ENCODE data around the gene DCLK3. TPM values are rescaled to one million over a fixed set of nuclear protein-coding genes. Genes with fewer than 3 reads are reported as not detected.

Gene DCLK3
- total RNA-seq, 1 experiment from 2014 or later: 1.4 TPM

DNA sequence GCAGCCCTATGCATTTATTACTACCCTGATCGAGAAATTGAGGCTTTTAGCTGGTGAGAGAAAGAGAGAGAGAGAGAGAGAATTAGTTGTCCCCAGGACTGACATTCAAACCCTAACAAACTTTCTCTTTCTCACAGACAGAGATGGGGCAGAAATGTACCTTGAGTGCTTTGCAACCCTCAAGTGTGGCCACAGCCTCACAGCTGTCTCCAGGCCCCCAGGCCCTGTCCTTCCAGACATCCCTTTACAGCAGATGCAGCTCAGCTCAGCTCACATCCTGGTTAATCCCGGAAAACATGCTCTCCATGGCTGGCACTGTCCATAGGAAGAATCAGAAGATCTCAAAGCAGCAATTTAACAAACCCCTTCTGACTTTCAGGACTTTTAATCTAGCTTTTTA lies 67.6 kb downstream of the DCLK3 start:
- H3K4me2 ChIP-seq (ENCODE audit: insufficient read depth, insufficient read length, low read length): no peak overlapping the region
- H3K79me1 ChIP-seq (ENCODE audit: insufficient read depth, low read depth, low read length, poor library complexity, severe bottlenecking): no peaks in the 10 kb centered on the region
- H3K18ac ChIP-seq (ENCODE audit: insufficient read length, low read depth, low read length): no peak overlapping the region
- H4K8ac ChIP-seq (replicated peaks; ENCODE audit: insufficient read length, low read depth, low read length): no peak overlapping the region
- H2BK5ac ChIP-seq (ENCODE audit: insufficient read length, low read length): no peak overlapping the region
- no peak overlapping the region for H3K23ac ChIP-seq (ENCODE audit: insufficient read length, low read depth, low read length)
- no peak overlapping the region for H2AFZ ChIP-seq (ENCODE audit: low read length)
- no peak overlapping the region for H2BK20ac ChIP-seq (ENCODE audit: low read depth, low read length, poor library complexity, severe bottlenecking)
- Mint-ChIP-seq H3K4me1 (peaks cover 32 to 44% of the 10 kb centered on the region in 2 experiments), H3K9me3 (peaks cover 12 to 18% of the 10 kb centered on the region in 2 experiments; a peak in 4 of 5 replicates), H3K27me3 (ENCODE audit: low read depth) (no peaks in the 10 kb centered on the region; the same call in 1 of the 2 replicates), H3K4me3 (no peak overlapping the region), H3K27ac (no peak overlapping the region), H3K36me3 (ENCODE audit: insufficient read depth in 1 of 3, low read depth in 3 of 3) (peaks cover 0 to 10% (median 4%) of the 10 kb centered on the region in 3 experiments; a peak in 6 of 7 replicates)
- H4K5ac ChIP-seq (ENCODE audit: insufficient read length, low read depth, low read length): no peak overlapping the region
- DNase-seq: no peak
- no peak overlapping the region for H3T11ph ChIP-seq (ENCODE audit: low read length)
- peaks cover 2% of the 10 kb centered on the region; the same call in 1 of the 2 replicates for H3K4me1 ChIP-seq (ENCODE audit: insufficient read depth, low read length)
- H2BK12ac ChIP-seq (ENCODE audit: insufficient read length, low read depth, low read length): no peak overlapping the region
- H3K27ac ChIP-seq (ENCODE audit: insufficient read length, low read depth, low read length): no peak overlapping the region
- no peak overlapping the region for H3K9ac ChIP-seq (ENCODE audit: extremely low read depth, insufficient read length, low read length)
- no peaks in the 10 kb centered on the region for H3K79me2 ChIP-seq (ENCODE audit: insufficient read depth, low read length)
- H4K91ac ChIP-seq (ENCODE audit: insufficient read length, low read depth, low read length): no peak overlapping the region
- H3K4ac ChIP-seq (ENCODE audit: low read depth, low read length): no peak overlapping the region
- no peak overlapping the region for H2AK5ac ChIP-seq (ENCODE audit: insufficient read length, low read length)
- no peak overlapping the region for H3K14ac ChIP-seq (ENCODE audit: insufficient read depth, low read length)
- no peak overlapping the region for H2BK15ac ChIP-seq (ENCODE audit: low read depth, low read length)
- TF ChIP-seq, protein P1, sequence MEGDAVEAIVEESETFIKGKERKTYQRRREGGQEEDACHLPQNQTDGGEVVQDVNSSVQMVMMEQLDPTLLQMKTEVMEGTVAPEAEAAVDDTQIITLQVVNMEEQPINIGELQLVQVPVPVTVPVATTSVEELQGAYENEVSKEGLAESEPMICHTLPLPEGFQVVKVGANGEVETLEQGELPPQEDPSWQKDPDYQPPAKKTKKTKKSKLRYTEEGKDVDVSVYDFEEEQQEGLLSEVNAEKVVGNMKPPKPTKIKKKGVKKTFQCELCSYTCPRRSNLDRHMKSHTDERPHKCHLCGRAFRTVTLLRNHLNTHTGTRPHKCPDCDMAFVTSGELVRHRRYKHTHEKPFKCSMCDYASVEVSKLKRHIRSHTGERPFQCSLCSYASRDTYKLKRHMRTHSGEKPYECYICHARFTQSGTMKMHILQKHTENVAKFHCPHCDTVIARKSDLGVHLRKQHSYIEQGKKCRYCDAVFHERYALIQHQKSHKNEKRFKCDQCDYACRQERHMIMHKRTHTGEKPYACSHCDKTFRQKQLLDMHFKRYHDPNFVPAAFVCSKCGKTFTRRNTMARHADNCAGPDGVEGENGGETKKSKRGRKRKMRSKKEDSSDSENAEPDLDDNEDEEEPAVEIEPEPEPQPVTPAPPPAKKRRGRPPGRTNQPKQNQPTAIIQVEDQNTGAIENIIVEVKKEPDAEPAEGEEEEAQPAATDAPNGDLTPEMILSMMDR (conservative IDR thresholded peaks at IDR 0.05): no peak
- no peaks in the 10 kb centered on the region for H3K27me3 ChIP-seq (ENCODE audit: insufficient read depth, low read length)
- no peak overlapping the region for H3K56ac ChIP-seq (ENCODE audit: insufficient read length, low read depth, low read length)
- H2BK120ac ChIP-seq (ENCODE audit: low read depth, low read length, poor library complexity, severe bottlenecking): no peak overlapping the region
- no peaks in the 10 kb centered on the region for H4K20me1 ChIP-seq (ENCODE audit: control insufficient read depth, insufficient read depth, insufficient read length)
- WGBS (ENCODE audit: extremely low coverage, insufficient read length, low lambda C conversion rate): no CpG with 5 or more reads among the region's 2 CpGs
- no peaks in the 10 kb centered on the region for H3K23me2 ChIP-seq (ENCODE audit: insufficient read length, low read depth, low read length, poor library complexity, severe bottlenecking)
- H3K9me3 ChIP-seq (ENCODE audit: control insufficient read depth, low read depth, low read length): no peaks in the 10 kb centered on the region

All from H9 (cell line).